Measurements from ENCODE around the gene MECP2. TPM values are rescaled to one million over a fixed set of nuclear protein-coding genes. Genes with fewer than 3 reads are reported as not detected.
"Not testable (repeated sequence)": the region's sequence is repeated elsewhere in the genome, so short reads cannot be mapped to it uniquely, and the experiment has no call there.

The MECP2 gene
- total RNA-seq, 1 donor from 2014 or later, result 21.1 TPM

DNA sequence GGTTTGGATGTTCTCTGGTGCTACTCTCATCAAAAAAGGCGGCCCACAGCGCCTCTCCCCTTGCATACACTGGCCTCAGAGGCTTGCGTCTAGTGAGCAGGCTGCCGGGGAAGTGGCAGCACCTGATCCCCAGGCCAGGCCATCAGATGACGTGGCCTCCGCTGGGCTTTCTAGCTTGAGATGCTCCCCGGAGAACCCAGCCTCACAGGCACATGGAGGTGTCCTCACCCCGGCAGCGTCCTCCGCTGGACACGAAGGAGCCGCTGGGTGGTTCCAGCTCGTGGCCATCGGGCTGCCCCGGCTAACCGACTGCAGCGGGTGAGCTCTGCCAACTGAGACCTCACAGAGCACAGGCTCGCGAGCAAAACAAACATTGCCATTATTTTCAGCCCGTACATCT lies 90.6 kb downstream of the MECP2 start:
- H3K27me3 ChIP-seq (ENCODE audit: control insufficient read depth, insufficient read depth, low read length), result no peaks in the 10 kb centered on the region
- DNase-seq (ENCODE audit: low read depth) (no peak), FAIRE-seq (no peak)
- peaks cover 3% of the 10 kb centered on the region for H3K36me3 ChIP-seq (ENCODE audit: control insufficient read depth, insufficient read depth, low read length)
- TF ChIP-seq, protein P1, sequence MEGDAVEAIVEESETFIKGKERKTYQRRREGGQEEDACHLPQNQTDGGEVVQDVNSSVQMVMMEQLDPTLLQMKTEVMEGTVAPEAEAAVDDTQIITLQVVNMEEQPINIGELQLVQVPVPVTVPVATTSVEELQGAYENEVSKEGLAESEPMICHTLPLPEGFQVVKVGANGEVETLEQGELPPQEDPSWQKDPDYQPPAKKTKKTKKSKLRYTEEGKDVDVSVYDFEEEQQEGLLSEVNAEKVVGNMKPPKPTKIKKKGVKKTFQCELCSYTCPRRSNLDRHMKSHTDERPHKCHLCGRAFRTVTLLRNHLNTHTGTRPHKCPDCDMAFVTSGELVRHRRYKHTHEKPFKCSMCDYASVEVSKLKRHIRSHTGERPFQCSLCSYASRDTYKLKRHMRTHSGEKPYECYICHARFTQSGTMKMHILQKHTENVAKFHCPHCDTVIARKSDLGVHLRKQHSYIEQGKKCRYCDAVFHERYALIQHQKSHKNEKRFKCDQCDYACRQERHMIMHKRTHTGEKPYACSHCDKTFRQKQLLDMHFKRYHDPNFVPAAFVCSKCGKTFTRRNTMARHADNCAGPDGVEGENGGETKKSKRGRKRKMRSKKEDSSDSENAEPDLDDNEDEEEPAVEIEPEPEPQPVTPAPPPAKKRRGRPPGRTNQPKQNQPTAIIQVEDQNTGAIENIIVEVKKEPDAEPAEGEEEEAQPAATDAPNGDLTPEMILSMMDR (IDR thresholded peaks at IDR 0.05; ENCODE audit: insufficient read depth, low read length, severe bottlenecking), result no peak
- H3K4me3 ChIP-seq (ENCODE audit: low read depth, low read length), result no peak overlapping the region

DNA sequence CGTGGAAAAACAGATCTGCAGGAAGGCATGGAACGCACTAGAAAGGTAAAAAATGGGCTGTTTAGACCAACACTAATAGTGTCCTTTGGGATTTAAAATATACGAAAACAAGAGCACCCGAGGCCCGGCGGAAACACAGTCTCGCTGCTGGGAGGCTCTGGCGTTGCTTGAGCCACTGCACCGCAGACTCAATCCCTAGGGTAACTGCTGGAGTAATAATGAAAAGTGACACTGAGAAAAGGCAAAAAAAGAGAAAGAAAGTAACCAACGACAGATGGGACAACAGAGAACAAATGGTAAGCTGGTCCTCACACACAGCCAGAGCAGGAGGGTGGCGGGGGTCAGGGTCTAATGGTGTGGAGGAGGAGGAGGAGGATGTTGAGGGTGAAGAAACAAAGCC lies 93.2 kb downstream of the MECP2 start:
- Histone ChIP-seq H3K36me3 (ENCODE audit: control insufficient read depth, insufficient read depth, low read length) (no peaks in the 10 kb centered on the region), H3K4me3 (ENCODE audit: low read depth, low read length) (no peak overlapping the region), H3K27me3 (ENCODE audit: control insufficient read depth, insufficient read depth, low read length) (no peaks in the 10 kb centered on the region)
- DNase-seq (ENCODE audit: low read depth), result no peak
- FAIRE-seq, result no peak
- TF ChIP-seq, protein P1 (IDR thresholded peaks at IDR 0.05; ENCODE audit: insufficient read depth, low read length, severe bottlenecking), result no peak

DNA sequence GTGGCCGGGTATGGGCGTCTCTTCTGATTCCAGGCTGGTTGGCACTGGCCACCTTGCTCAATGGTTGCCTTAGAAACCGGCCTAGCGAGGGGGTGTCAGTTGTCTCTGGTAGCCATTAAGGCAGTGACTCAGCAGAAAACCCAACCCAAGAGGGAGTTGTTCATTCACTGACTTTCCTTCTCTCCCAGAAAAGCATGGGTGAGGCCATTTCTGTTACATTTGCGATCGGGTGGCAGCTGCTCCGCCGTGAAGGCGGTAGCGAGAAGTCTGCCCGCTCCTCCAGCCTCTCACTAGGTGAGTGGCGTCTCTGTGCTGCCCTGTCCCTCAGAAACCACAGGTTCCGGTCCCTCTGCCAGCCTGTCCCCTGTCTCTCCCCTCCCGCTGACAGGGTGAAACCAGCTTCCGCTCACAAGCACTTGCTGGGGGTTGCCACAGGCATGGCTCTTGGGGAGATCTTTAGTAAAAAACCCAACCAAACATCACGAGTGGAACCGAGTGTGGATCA lies 95.2 kb downstream of the MECP2 start:
- H3K4me3 ChIP-seq (ENCODE audit: low read depth, low read length), result no peak overlapping the region
- TF ChIP-seq, protein P1 (IDR thresholded peaks at IDR 0.05; ENCODE audit: insufficient read depth, low read length, severe bottlenecking), result no peak
- H3K27me3 ChIP-seq (ENCODE audit: control insufficient read depth, insufficient read depth, low read length), result no peaks in the 10 kb centered on the region
- peak; percentile 48 for DNase-seq (ENCODE audit: low read depth)
- FAIRE-seq, result no peak
- H3K36me3 ChIP-seq (ENCODE audit: control insufficient read depth, insufficient read depth, low read length), result no peaks in the 10 kb centered on the region

DNA sequence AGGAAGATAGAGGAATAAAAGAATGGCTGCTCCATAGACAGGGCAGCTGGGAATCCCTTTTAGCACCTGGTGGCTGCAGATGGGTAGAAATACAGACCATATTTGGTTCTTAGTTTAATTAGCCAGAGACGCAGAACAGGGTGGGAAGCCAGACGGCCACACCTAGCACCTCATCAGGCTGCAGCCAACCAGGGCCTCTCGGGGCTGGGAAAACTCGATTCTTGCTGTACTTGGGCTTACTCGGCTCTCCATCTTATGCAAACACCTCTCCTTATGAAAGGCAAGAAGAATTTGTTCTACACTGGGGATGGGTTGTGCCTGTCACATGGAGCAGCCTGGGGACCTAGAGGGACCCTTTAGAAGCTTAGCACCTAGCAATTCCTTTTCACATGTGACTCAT lies 97.5 kb downstream of the MECP2 start:
- TF ChIP-seq, protein P1 (IDR thresholded peaks at IDR 0.05; ENCODE audit: insufficient read depth, low read length, severe bottlenecking), result no peak
- H3K27me3 ChIP-seq (ENCODE audit: control insufficient read depth, insufficient read depth, low read length), result no peaks in the 10 kb centered on the region
- no peaks in the 10 kb centered on the region for H3K36me3 ChIP-seq (ENCODE audit: control insufficient read depth, insufficient read depth, low read length)
- FAIRE-seq (no peak), DNase-seq (ENCODE audit: low read depth) (peak; percentile 47)
- no peak overlapping the region for H3K4me3 ChIP-seq (ENCODE audit: low read depth, low read length)

DNA sequence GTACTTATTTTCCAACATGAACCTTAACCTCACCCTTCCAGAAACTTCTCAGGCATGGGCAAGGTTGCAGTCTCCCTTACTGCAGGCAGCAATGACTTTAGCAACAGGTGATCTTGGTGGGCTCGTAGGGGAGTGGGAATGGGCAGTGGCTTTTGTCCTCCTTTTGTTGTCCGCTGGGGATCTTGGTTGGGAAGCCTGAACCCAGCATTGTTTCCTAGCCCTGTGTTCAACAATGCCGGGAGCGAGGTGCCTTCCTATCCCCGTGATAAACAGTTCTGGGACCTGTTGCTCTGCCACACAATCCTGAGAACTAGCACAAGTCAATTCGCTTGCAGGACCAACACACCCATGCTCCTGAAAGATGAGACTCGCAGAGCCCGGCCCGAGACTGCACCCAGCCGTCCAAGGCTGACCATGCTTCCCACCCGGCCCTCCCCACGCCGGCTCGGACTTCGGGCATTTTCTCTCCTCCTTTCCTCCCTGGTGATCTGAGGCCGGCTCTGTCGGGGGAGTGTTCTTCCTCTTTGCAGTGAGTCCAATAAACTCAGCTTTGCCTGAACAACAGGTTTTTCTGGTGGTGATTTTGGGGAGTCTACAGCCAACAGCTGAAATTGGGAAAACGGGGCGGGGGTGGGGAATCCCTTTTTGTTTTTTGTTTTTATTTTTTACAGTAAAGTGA lies 98.0 kb downstream of the MECP2 start:
- H3K36me3 ChIP-seq (ENCODE audit: control insufficient read depth, insufficient read depth, low read length), result no peaks in the 10 kb centered on the region
- no peaks in the 10 kb centered on the region for H3K27me3 ChIP-seq (ENCODE audit: control insufficient read depth, insufficient read depth, low read length)
- no peak for DNase-seq (ENCODE audit: low read depth)
- TF ChIP-seq, protein P1 (IDR thresholded peaks at IDR 0.05; ENCODE audit: insufficient read depth, low read length, severe bottlenecking), result no peak
- FAIRE-seq, result no peak
- peak overlapping the region; percentile 9 for H3K4me3 ChIP-seq (ENCODE audit: low read depth, low read length)

DNA sequence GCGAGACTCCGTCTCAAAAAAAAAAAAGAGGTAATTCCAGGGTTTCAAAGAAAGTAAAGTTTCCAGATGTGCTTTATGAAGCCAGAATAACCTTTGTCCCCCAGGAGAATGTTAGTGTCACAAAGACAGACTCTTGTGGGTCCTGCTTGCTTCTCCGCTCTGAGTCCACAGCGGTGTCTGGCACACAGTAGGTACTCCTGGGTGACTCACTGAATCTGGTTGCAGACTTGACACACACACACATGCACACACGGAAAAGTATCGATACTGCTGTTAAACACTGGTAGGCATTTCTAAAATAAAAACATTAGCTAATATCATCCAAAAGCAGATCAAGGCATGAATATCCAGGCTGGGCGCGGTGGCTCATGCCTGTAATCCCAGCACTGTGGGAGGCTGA lies 102.0 kb downstream of the MECP2 start:
- DNase-seq (ENCODE audit: low read depth) (no peak), FAIRE-seq (no peak)
- H3K36me3 ChIP-seq (ENCODE audit: control insufficient read depth, insufficient read depth, low read length), result no peaks in the 10 kb centered on the region
- H3K4me3 ChIP-seq (ENCODE audit: low read depth, low read length), result no peak overlapping the region
- TF ChIP-seq, protein P1 (IDR thresholded peaks at IDR 0.05; ENCODE audit: insufficient read depth, low read length, severe bottlenecking), result no peak
- H3K27me3 ChIP-seq (ENCODE audit: control insufficient read depth, insufficient read depth, low read length), result no peaks in the 10 kb centered on the region

DNA sequence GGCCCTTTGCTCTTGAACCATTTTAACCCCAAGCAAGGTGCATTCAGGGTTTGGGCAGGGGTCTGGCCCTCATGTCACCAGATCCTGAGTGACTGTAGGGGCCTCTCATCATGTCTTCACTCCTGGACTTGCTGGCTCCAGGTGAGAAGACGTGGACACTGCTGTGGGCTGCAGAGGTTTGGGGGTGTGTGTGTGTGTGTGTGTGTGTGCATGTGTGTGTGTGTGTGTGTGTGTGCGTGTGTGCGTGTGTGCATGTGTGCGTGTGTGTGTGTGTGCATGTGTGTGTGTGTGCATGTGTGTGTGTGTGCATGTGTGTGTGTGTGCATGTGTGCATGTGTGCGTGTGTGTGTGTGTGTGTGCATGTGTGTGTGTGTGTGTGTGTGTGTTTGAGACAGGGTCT lies 103.1 kb downstream of the MECP2 start:
- H3K4me3 ChIP-seq (ENCODE audit: low read depth, low read length); DNase-seq (ENCODE audit: low read depth); H3K27me3 ChIP-seq (ENCODE audit: control insufficient read depth, insufficient read depth, low read length); H3K36me3 ChIP-seq (ENCODE audit: control insufficient read depth, insufficient read depth, low read length); FAIRE-seq: not testable (repeated sequence)
